ENCODE results near the gene HMMR. TPM values are rescaled to one million over a fixed set of nuclear protein-coding genes. Genes with fewer than 3 reads are reported as not detected.

The HMMR gene
- total RNA-seq, 3 donors from 2014 or later: 2.5 to 3.5 (median 3.1) TPM

DNA sequence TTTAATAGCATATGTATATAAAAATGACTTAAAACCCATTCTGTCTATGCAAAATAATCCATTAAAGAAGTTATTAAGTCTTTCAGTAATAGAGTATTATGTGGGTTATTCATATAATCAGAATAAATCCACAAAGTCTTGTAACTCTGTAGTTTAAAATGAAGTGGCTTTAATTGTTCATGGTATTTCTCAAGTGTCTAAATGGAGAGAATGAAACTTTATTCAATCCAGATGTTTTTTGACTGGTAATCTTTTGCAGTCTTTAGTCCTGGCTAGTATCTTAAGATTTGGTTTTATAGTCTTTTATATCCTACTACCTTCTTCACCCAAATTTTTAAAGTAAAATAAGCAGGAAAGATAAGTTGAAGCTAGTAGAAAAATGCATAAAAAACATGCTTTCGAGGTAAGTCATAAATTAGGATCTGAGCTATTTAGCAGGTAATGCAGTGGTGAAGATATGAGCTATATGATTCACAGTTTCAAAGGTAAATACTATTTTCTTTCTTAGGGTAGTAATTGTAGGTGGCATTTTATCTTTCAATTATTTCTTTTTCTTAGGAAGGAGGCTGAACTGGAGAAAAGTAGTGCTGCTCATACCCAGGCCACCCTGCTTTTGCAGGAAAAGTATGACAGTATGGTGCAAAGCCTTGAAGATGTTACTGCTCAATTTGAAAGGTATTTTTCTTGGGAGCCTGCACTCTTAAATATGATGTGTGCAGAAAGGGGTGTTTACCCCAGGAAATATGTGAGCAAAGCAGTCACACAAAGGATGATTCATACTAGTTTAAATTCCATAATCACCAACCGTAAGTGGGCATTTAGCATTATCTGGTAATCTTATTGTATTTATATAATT, 17.9 kb downstream of the HMMR start:
- Mint-ChIP-seq H3K9me3 (no peaks in the 10 kb centered on the region), H3K36me3 (ENCODE audit: insufficient read depth) (no peaks in the 10 kb centered on the region), H3K4me3 (no peak overlapping the region), H3K27me3 (ENCODE audit: low read depth) (no peaks in the 10 kb centered on the region), H3K4me1 (ENCODE audit: low read depth) (peaks cover 10% of the 10 kb centered on the region)
- DNase-seq: no peak
- ATAC-seq: peak in 1 of 2 donors; percentile 62

DNA sequence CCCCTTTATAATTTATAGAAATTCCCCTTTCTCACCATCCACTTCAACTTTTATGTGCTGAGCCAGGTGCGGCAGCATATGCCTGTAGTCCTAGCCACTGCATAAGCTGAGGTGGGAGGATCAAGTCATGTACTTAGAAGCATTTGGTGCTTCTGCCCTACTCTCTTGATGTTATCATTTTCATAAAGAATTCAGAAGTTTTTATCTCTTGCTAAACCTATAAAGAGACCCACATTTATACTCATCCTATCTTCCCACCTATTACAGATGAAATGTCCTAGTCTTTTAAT, 18.5 kb downstream of the HMMR start:
- no peaks in the 10 kb centered on the region for H3K27me3 Mint-ChIP-seq (ENCODE audit: low read depth)
- H3K36me3 Mint-ChIP-seq (ENCODE audit: insufficient read depth): no peaks in the 10 kb centered on the region
- ATAC-seq (peak in 1 of 2 donors; percentile 34), DNase-seq (no peak)
- H3K9me3 Mint-ChIP-seq: no peaks in the 10 kb centered on the region
- H3K4me3 Mint-ChIP-seq: no peak overlapping the region
- H3K4me1 Mint-ChIP-seq (ENCODE audit: low read depth): peaks cover 10% of the 10 kb centered on the region

DNA sequence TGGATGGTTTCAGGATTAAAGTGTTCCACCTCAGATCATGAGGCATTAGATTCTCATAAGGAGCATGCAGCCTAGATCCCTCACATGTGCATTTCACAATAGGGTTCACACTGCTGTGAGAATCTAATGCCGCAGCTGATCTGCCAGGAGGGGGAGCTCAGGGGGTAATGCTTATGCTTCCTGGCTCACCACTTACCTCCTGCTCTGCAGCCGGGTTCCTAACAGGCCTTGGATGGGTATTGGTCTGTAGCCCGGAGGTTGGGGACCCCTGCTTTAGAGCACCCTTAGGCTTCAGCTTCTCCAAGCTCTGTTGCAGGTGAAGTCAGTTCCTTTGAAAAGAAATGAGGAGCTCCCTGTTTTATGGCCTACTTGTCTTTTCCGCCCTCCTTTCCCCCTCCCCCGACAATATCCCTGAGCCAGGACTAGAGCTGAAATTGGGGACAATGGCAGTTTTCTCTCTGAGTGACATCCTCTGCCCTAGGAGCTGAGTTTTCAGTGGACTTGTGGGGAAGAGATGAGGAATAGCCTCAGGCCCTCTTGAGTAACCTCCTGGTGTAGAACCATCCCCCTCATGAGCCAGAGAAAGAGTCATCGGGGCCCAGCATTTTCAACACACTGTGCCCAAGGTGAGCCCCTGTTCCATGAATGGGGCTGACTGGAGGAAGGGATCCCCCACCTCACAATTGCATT, 28.8 kb downstream of the HMMR start:
- DNase-seq (no peak), ATAC-seq (peak in 1 of 2 donors; percentile 40)
- no peak overlapping the region for H3K4me3 Mint-ChIP-seq

DNA sequence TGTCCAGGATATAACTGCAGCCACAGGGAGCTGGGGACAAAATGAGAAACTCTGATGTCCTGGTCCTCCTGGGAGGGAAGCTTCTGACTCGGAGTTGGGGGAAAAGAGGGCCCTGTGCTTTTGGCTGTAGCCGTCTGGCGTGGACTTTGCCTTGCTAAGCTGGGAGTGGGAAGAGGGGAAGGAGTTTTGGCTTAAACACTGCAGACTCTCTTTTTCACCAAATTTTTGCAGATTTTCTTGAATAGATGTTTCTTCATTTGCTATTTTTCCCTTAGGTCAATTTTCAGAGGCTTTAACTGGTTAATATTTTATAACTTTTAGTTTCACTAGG, 29.3 kb downstream of the HMMR start:
- Mint-ChIP-seq H3K9me3 (no peaks in the 10 kb centered on the region), H3K36me3 (ENCODE audit: insufficient read depth) (no peaks in the 10 kb centered on the region), H3K4me1 (ENCODE audit: low read depth) (no peaks in the 10 kb centered on the region), H3K4me3 (no peak overlapping the region), H3K27me3 (ENCODE audit: low read depth) (no peaks in the 10 kb centered on the region)
- no peak for ATAC-seq
- no peak for DNase-seq

More for the DNA sequence above, 28.8 kb downstream of the HMMR start:
- H3K36me3 Mint-ChIP-seq (ENCODE audit: insufficient read depth): no peaks in the 10 kb centered on the region
- H3K9me3 Mint-ChIP-seq: no peaks in the 10 kb centered on the region
- H3K27me3 Mint-ChIP-seq (ENCODE audit: low read depth): no peaks in the 10 kb centered on the region
- no peaks in the 10 kb centered on the region for H3K4me1 Mint-ChIP-seq (ENCODE audit: low read depth)

DNA sequence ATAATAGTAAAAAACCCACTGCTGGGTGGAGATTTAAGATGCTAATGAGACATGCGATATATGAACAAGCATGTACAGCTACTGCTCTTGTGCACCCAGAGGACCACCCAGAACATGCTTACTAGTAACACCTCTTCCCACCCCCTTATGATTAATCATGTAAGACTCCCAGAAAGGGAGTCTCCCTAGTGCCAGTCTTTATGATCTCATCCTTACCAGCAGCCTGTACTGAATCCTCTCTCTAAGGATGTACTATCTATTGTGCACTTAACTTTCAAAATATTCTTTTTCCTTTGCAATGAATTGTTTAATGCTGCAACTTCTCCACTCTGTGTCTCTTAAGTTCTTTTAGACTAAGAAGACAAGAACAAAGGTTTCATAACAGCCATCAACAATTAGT, 35.9 kb downstream of the HMMR start:
- no peak for ATAC-seq
- H3K27me3 Mint-ChIP-seq (ENCODE audit: low read depth): no peaks in the 10 kb centered on the region
- no peaks in the 10 kb centered on the region for H3K4me1 Mint-ChIP-seq (ENCODE audit: low read depth)
- H3K4me3 Mint-ChIP-seq: no peak overlapping the region
- no peak for DNase-seq
- H3K36me3 Mint-ChIP-seq (ENCODE audit: insufficient read depth): no peaks in the 10 kb centered on the region
- no peaks in the 10 kb centered on the region for H3K9me3 Mint-ChIP-seq

DNA sequence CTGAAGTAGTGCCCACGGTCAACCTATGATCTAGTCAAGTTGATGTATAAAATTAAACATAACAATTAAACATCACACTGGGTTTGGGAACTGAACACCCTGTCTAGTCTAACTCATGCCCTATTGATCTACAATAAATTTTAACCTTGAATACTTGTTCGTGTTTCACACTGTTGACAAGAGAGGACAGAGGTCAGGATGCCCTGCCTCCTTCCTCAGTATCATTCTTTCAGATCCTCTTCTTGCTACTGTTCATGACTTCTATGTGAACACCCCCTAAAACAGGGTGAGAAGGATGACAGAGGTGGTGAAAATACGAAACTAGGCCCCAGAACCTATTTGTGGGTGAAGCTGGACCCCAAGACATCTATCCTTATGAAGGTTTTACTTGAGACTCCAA, 36.9 kb downstream of the HMMR start:
- no peak for DNase-seq
- H3K4me3 Mint-ChIP-seq: no peak overlapping the region
- no peaks in the 10 kb centered on the region for H3K27me3 Mint-ChIP-seq (ENCODE audit: low read depth)
- H3K9me3 Mint-ChIP-seq: no peaks in the 10 kb centered on the region
- ATAC-seq: no peak
- no peaks in the 10 kb centered on the region for H3K4me1 Mint-ChIP-seq (ENCODE audit: low read depth)
- H3K36me3 Mint-ChIP-seq (ENCODE audit: insufficient read depth): no peaks in the 10 kb centered on the region

DNA sequence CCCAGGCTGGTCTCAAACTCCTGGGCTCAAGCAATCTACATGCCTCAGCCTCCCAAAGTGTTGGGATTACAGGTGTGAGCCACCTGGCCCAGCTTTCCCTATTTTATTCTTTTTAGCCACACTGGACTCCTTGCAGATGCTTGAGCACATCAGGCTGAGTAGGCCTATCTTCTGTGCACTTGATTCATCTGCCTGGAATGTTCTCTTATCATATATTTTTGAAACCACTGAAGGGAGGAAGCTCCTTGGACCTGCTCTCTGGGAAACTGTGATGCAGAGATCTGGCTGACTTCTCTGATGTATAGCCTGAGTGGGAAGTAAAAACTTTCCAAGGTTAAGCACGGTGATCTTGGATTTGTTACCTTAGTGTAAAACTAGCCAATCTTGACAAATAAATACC, 38.5 kb downstream of the HMMR start:
- Mint-ChIP-seq H3K4me3 (no peak overlapping the region), H3K4me1 (ENCODE audit: low read depth) (peaks cover 12% of the 10 kb centered on the region), H3K27me3 (ENCODE audit: low read depth) (no peaks in the 10 kb centered on the region), H3K9me3 (no peaks in the 10 kb centered on the region), H3K36me3 (ENCODE audit: insufficient read depth) (no peaks in the 10 kb centered on the region)
- ATAC-seq: no peak
- no peak for DNase-seq

DNA sequence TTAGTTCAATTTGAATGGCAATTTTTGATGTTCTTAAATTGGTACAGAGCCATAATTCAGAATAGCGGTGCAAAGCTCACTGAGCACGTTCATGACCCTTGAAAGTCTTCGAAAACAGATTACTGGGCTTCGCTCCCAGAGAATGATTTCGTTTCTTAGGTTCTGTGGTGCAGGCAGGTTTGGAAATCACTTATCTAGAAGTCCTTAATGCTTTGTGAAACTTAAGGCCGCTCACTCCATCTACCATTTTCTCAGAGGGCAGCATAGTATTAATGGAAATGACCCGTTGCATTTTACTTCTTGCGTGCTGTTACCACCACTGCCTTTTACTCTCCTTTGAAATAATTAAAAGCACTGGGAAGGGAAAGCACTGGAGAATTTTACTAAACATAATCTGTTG, 42.1 kb downstream of the HMMR start:
- peak overlapping the region; percentile 90 for H3K4me3 Mint-ChIP-seq
- H3K4me1 Mint-ChIP-seq (ENCODE audit: low read depth): peaks cover 25% of the 10 kb centered on the region
- H3K36me3 Mint-ChIP-seq (ENCODE audit: insufficient read depth): no peaks in the 10 kb centered on the region
- no peaks in the 10 kb centered on the region for H3K9me3 Mint-ChIP-seq
- DNase-seq: no peak
- no peaks in the 10 kb centered on the region for H3K27me3 Mint-ChIP-seq (ENCODE audit: low read depth)
- ATAC-seq: no peak

DNA sequence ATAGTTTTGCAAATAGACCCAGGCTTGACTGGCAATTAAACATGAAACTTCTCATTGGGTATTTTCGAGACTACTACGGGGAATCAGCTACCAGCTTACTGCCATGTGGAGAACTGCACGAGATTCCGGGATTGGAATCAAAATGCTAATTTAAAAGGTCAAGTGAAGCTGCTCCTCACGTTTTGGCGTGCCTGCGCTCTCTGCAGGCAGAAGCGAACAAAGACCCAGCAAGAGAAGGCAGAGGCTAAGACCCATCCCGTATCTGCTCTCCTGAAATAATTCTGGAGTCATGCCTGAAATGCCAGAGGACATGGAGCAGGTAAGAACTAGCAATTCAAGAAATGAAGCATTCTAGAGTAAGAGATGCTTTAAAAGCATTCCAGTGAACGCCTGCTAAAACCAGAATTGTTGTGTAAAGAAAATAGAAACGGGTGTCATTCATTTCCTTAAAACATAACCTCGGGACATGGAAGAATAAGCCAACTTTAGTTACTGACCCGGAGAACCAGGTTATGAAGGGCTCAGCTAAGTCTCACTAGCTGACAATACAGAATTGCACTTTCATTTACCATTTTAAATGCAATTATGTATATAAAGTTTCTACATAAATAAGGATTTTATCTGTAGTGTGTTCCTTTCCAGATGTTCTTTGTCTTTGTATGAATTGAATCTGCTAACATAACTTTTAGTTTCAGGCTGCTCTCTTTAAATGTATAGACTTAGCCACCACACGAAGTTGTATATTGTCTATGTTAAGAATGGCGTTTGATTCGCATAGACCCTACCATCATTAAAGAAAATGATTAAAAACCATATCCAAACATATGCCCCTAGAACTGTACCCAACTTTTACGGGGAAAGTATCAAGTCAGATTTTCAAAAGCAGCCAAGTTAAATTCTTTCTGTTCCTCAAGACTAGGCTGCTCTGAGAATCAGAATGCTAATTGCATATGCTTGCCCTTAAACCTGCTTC, 43.0 kb downstream of the HMMR start:
- Mint-ChIP-seq H3K9me3 (no peaks in the 10 kb centered on the region), H3K4me3 (peak overlapping the region; percentile 90), H3K27me3 (ENCODE audit: low read depth) (no peaks in the 10 kb centered on the region), H3K4me1 (ENCODE audit: low read depth) (peaks cover 33% of the 10 kb centered on the region), H3K36me3 (ENCODE audit: insufficient read depth) (no peaks in the 10 kb centered on the region)
- DNase-seq: peak; percentile 20
- no peak for ATAC-seq

DNA sequence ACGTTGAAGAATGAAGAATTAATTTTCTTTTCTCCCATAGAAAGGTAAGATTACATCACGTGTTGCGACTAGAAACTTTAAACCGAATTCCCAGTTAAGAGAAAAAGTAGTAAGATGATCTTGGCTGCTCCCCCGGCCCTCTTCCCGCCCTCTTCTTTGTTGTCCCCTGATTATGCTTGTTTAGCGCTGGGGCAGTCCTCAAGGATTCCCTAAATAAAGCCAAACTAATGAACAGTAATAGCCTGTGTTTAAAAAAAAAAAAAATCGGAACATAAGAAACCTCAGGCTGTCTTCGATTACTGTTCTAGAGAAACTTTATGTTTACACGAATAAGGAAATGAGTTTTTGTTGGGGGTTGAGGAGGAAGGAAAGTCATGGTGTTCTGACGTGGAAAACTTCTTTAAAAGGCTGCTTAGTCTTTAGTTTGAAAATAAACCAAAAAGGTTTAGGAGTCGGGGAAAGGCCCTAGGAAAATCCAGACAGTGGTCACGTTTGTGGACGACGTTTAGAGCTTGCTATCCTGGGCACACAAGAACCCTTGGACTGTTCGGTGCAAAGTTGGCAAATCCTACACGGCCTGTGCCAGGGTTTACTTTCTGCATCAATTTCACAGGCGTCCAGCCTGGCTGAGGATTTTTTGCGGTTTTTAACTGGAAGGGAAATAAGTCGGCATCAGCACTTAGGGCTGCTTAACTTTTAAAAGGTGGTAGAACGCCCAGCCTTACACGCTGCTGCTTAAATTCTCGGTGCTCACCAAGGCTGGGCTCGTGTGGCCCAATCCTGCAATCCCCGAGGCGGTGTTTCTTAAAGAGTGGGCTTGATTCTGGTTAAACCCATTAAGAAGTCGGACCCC, 43.9 kb downstream of the HMMR start:
- H3K9me3 Mint-ChIP-seq: no peaks in the 10 kb centered on the region
- DNase-seq: peak; percentile 18
- H3K4me3 Mint-ChIP-seq: peak overlapping the region; percentile 90
- peaks cover 42% of the 10 kb centered on the region for H3K4me1 Mint-ChIP-seq (ENCODE audit: low read depth)
- ATAC-seq: peak; percentile 3 to 11
- H3K27me3 Mint-ChIP-seq (ENCODE audit: low read depth): no peaks in the 10 kb centered on the region
- H3K36me3 Mint-ChIP-seq (ENCODE audit: insufficient read depth): peaks cover 2% of the 10 kb centered on the region

DNA sequence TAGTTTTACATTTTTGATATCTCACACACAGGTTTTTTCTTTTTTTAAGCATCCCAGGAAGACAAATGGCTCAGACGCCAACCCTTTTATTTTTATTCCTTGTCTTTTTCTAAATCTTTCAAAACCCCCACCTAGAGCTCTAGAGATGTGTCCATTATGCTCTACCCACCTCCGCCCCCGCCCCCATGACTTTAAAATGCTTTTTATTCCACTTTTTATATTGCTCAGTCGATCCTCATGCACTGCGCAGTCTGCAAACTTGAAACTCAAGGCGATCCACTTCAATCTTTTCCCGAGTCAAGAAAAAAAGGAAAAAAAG, 44.6 kb downstream of the HMMR start:
- Mint-ChIP-seq H3K4me3 (peak overlapping the region; percentile 90), H3K36me3 (ENCODE audit: insufficient read depth) (peaks cover 2% of the 10 kb centered on the region), H3K9me3 (no peaks in the 10 kb centered on the region), H3K27me3 (ENCODE audit: low read depth) (no peaks in the 10 kb centered on the region), H3K4me1 (ENCODE audit: low read depth) (peaks cover 47% of the 10 kb centered on the region)
- peak; percentile 0 to 1 for ATAC-seq
- DNase-seq: no peak

DNA sequence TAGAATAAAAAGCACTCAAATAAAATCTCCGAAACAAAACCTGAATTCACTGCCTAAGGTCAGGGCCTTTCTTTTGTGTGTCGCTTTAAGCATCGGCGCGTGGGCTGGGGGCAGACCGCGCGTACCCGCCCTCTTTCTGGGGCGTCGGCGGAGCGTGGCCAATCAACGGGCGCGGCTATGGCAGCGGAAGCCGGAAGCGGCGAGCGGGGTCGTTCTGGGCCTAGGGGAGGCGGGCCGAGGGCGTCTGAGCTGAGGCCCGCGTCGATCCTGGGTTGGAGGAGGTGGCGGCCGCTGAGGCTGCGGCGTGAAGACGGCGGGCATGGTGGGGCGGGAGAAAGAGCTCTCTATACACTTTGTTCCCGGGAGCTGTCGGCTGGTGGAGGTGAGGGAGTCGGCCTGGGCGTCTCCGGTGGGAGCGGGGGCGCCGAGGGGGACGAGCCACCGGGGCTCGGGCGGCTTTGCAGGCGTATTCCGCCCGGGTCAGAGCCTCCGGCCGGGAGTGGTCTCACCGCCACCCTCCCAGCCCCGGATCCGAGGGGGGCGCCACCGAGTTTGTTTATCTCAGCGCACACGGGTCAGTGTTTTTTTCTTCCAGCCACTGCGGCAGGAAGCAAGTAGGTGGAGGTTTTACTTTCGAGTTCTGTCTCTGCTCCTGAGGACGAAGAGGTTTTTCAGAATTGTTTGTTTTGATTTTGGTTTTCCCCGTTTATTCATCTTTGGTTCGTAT, 45.1 kb downstream of the HMMR start, which contains the start of gene MAT2B:
MAT2B (plus strand) TSS at position 252 of the 727 bp plus-strand sequence; CDS start at position 320, 68 bp downstream.
- ATAC-seq: peak; percentile 82 to 84
- H3K27me3 Mint-ChIP-seq (ENCODE audit: low read depth): no peaks in the 10 kb centered on the region
- DNase-seq: peak; percentile 93
- H3K4me3 Mint-ChIP-seq: peak within 1 kb of the TSS; percentile 90
- H3K4me1 Mint-ChIP-seq (ENCODE audit: low read depth): peaks cover 52% of the 10 kb centered on the region
- H3K36me3 Mint-ChIP-seq (ENCODE audit: insufficient read depth): peaks cover 2% of the 10 kb centered on the region
- H3K9me3 Mint-ChIP-seq: no peaks in the 10 kb centered on the region

DNA sequence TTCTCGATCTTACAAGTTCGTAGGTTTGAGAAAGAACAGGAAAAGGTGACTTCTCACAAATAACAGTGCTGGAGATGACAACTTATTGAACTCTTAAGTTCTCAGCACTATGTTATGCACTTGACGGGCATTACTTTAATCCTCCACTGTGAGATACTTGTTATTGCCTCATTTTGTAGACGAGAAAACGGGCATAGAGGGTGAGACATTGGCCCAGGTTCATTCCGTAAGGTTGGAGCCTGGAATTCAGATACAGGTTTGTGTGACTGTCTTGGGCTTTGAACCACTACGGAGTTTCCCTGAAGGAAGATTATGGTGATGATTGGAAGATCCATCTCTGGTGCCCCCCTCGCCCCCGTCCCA, 45.6 kb downstream of the HMMR start:
- Mint-ChIP-seq H3K9me3 (no peaks in the 10 kb centered on the region), H3K4me3 (peak overlapping the region; percentile 90), H3K27me3 (ENCODE audit: low read depth) (no peaks in the 10 kb centered on the region), H3K4me1 (ENCODE audit: low read depth) (peaks cover 57% of the 10 kb centered on the region), H3K36me3 (ENCODE audit: insufficient read depth) (peaks cover 2% of the 10 kb centered on the region)
- no peak for DNase-seq
- peak; percentile 53 to 55 for ATAC-seq

All from activated T-cell treated with anti-CD3 and anti-CD28 coated beads, Interleukin-2, amount 50 U/mL, for 4 hours (primary cell).